Liver (tissue), 9 donors: Measurements from ENCODE around the gene AFAP1L2. TPM values are rescaled to one million over a fixed set of nuclear protein-coding genes. Genes with fewer than 3 reads are reported as not detected.

ENCODE experiments used
- DNase-seq: peaks from one replicate; pipeline ENCODE4 v3.0.0-alpha.2; 2017; ENCODE audit warnings: low spot score
- H3K27ac ChIP-seq, 2 donors: one replicate each; pipeline ENCODE4 v1.7.0; 2013; ENCODE audit warnings: inconsistent platforms in 2 of 2, low read length in 2 of 2, control low read depth in 1 of 2, low read depth in 1 of 2, mild to moderate bottlenecking in 1 of 2
- H3K27me3 ChIP-seq, 4 donors: one replicate each; pipeline versions ENCODE4 v1.6.1 to v1.7.0; 2013; ENCODE audit warnings: low read length in 3 of 4, inconsistent platforms in 1 of 4, mild to moderate bottlenecking in 1 of 4, moderate library complexity in 1 of 4; ENCODE audit not compliant: control insufficient read depth in 4 of 4, insufficient read depth in 4 of 4
- H3K36me3 ChIP-seq, 4 donors: one replicate each; pipeline versions ENCODE4 v1.6.1 to v1.7.0; 2013; ENCODE audit warnings: low read length in 3 of 4, mild to moderate bottlenecking in 3 of 4, low read depth in 1 of 4, moderate library complexity in 1 of 4; ENCODE audit not compliant: control insufficient read depth in 4 of 4, insufficient read depth in 3 of 4
- H3K4me1 ChIP-seq, 4 donors: one replicate each; pipeline versions ENCODE4 v1.6.1 to v1.7.0; 2013; ENCODE audit warnings: low read length in 3 of 4, mild to moderate bottlenecking in 3 of 4, moderate library complexity in 1 of 4; ENCODE audit not compliant: control insufficient read depth in 4 of 4, insufficient read depth in 4 of 4
- H3K4me3 ChIP-seq, 3 donors: one replicate each; pipeline versions ENCODE4 v1.6.1 to v1.7.0; 2013; ENCODE audit warnings: low read length in 3 of 3, control low read depth in 1 of 3, low read depth in 1 of 3, mild to moderate bottlenecking in 1 of 3
- H3K9ac ChIP-seq, 2 donors: one replicate each; pipeline ENCODE4 v1.7.0; 2013; ENCODE audit warnings: low read length in 2 of 2, mild to moderate bottlenecking in 2 of 2, moderate library complexity in 2 of 2, control low read depth in 1 of 2, low read depth in 1 of 2
- H3K9me3 ChIP-seq, 4 donors: one replicate each; pipeline versions ENCODE4 v1.6.1 to v1.7.0; 2013; ENCODE audit warnings: low read length in 3 of 4; ENCODE audit not compliant: control insufficient read depth in 4 of 4
- ATF3 ChIP-seq: IDR thresholded peaks from 2 replicates; pipeline ENCODE4 v1.6.1; 2016; ENCODE audit warnings: antibody characterized with exemption
- EGR1 ChIP-seq, 2 donors: IDR thresholded peaks; 2 replicates each; pipeline ENCODE4 v1.6.1; 2016 to 2018; ENCODE audit warnings: antibody characterized with exemption in 2 of 2, low read depth in 2 of 2
- FOXA2 ChIP-seq: IDR thresholded peaks from 2 replicates; pipeline ENCODE4 v1.6.1; 2016; ENCODE audit warnings: antibody characterized with exemption
- GABPA ChIP-seq, 2 donors: IDR thresholded peaks in 1 of 2; conservative IDR thresholded peaks in 1 of 2; 2 replicates each; pipeline ENCODE4 v1.6.1; 2016; ENCODE audit warnings: antibody characterized with exemption in 2 of 2, mild to moderate bottlenecking in 1 of 2, moderate library complexity in 1 of 2
- HNF4A ChIP-seq, 2 donors: conservative IDR thresholded peaks; 2 replicates each; pipeline ENCODE4 v1.6.1; 2016; ENCODE audit warnings: antibody characterized with exemption in 2 of 2, mild to moderate bottlenecking in 2 of 2
- HNF4G ChIP-seq: IDR thresholded peaks from 2 replicates; pipeline ENCODE4 v1.6.1; 2016; ENCODE audit warnings: antibody characterized with exemption
- JUND ChIP-seq, 2 donors: IDR thresholded peaks; 2 replicates each; pipeline ENCODE4 v1.6.1; 2016; ENCODE audit warnings: antibody characterized with exemption in 2 of 2
- NR2F2 ChIP-seq: IDR thresholded peaks from 2 replicates; pipeline ENCODE4 v1.6.1; 2016; ENCODE audit warnings: antibody characterized with exemption
- RAD21 ChIP-seq, 2 donors: IDR thresholded peaks; 2 replicates each; pipeline ENCODE4 v1.6.1; 2016; ENCODE audit warnings: antibody characterized with exemption in 2 of 2, mild to moderate bottlenecking in 2 of 2
- REST ChIP-seq: IDR thresholded peaks from 2 replicates; pipeline ENCODE4 v1.6.1; 2016; ENCODE audit warnings: antibody characterized with exemption, mild to moderate bottlenecking
- SP1 ChIP-seq: IDR thresholded peaks from 2 replicates; pipeline ENCODE4 v1.6.1; 2018; ENCODE audit warnings: antibody characterized with exemption, mild to moderate bottlenecking
- TAF1 ChIP-seq: conservative IDR thresholded peaks from 2 replicates; pipeline ENCODE4 v1.6.1; 2016; ENCODE audit warnings: antibody characterized with exemption, mild to moderate bottlenecking
- ZBTB33 ChIP-seq: IDR thresholded peaks from 2 replicates; pipeline ENCODE4 v1.6.1; 2016; ENCODE audit warnings: antibody characterized with exemption
- WGBS: extraction: QIAGEN DNeasy Blood & Tissue Kit; methylation state at CpG from one replicate; pipeline ENCODE4 v1.1.7; 2013; 5-methylcytosine and 5-hydroxymethylcytosine counted together
- polyA plus RNA-seq, 2 donors: library from polyadenylated mRNA; stranded (reverse) in 1 of 2; unstranded in 1 of 2; fragments of 200-250 nt in 1 of 2; fragments of >200 nt in 1 of 2; fragmentation: Nextera tagmentation in 1 of 2; extraction: Ambion mirVana in 1 of 2; gene quantifications; one replicate each; pipeline versions ENCODE4 v1.2.1 to v1.2.3, GENCODE V29; 2013 to 2015
- total RNA-seq, 2 donors: library from RNA; depleted of rRNA; stranded (reverse); fragments of >200 nt; gene quantifications; one replicate each; pipeline ENCODE4 v1.2.3, GENCODE V29; 2014
- donor health status: healthy.
- donor health status: healthy.
- donor health status: healthy.
- donor health status: healthy.
- donor health status: healthy.

AFAP1L2 gene
- total and polyA plus RNA-seq, 4 donors = 0.53 to 1.8 (median 1.3) TPM

GRCh38 chr10:114313139-114313538 is 91.2 kb downstream of the AFAP1L2 start (continued):
- no peak for TF ChIP-seq REST
- no peak for TF ChIP-seq HNF4G
- TF ChIP-seq GABPA (IDR thresholded peaks at IDR 0.05 in 1 of 2, conservative IDR thresholded peaks at IDR 0.05 in 1 of 2) = no peak
- no peak for TF ChIP-seq ATF3
- TF ChIP-seq SP1 = no peak
- no peak for TF ChIP-seq RAD21 (IDR thresholded peaks at IDR 0.05)

- H3K4me1 ChIP-seq = no peaks in the 10 kb centered on the region
- DNase-seq = no peak
- H3K36me3 ChIP-seq = no peaks in the 10 kb centered on the region
- WGBS = 86% methylated on average over 13 of the region's 13 CpGs
- no peak overlapping the region for H3K9ac ChIP-seq
- no peaks in the 10 kb centered on the region for H3K27me3 ChIP-seq
- peaks cover 0 to 9% (median 5%) of the 10 kb centered on the region in 4 donors for H3K9me3 ChIP-seq
- TF ChIP-seq JUND (IDR thresholded peaks at IDR 0.05) (no peak), ZBTB33 (no peak), TAF1 (no peak)
- no peak overlapping the region for H3K27ac ChIP-seq
- H3K4me3 ChIP-seq = no peak overlapping the region
Measured at GRCh38 chr10:114311496-114312209, 92.6 kb downstream of the AFAP1L2 start.

GRCh38 chr10:114311023-114311422 is 93.3 kb downstream of the AFAP1L2 start:
- TF ChIP-seq HNF4A (conservative IDR thresholded peaks at IDR 0.05) (no peak), NR2F2 (no peak), SP1 (no peak), EGR1 (IDR thresholded peaks at IDR 0.05; ENCODE audit: low read depth in 2 of 2) (no peak), FOXA2 (no peak), HNF4G (no peak), ZBTB33 (no peak), REST (no peak), JUND (IDR thresholded peaks at IDR 0.05) (no peak), GABPA (IDR thresholded peaks at IDR 0.05 in 1 of 2, conservative IDR thresholded peaks at IDR 0.05 in 1 of 2) (no peak)
- Histone ChIP-seq H3K4me1 (no peaks in the 10 kb centered on the region), H3K27ac (no peak overlapping the region), H3K9ac (no peak overlapping the region), H3K36me3 (no peaks in the 10 kb centered on the region), H3K27me3 (no peaks in the 10 kb centered on the region), H3K4me3 (no peak overlapping the region), H3K9me3 (peaks cover 0 to 9% (median 5%) of the 10 kb centered on the region in 4 donors)
- DNase-seq = no peak
- WGBS = 73% methylated on average over 6 of the region's 6 CpGs
